Skin epidermis (tissue), 12 donors: Measurements from ENCODE around the gene PTGS1.
"Not testable (repeated sequence)": the region's sequence is repeated elsewhere in the genome, so short reads cannot be mapped to it uniquely, and the experiment has no call there.

ENCODE experiments used
- H3K27ac ChIP-seq, 21 experiments: fragments of 200-600 bp; sonication (generic) in 11 of 21; one replicate each; pipeline ENCODE4 v1.5.0; 2020; ENCODE audit warnings: mild to moderate bottlenecking in 3 of 21, inconsistent platforms in 2 of 21, moderate library complexity in 2 of 21
- H3K4me3 ChIP-seq, 7 experiments: fragments of 200-600 bp; sonication (generic) in 2 of 7; one replicate each; pipeline ENCODE4 v1.5.0; 2020; ENCODE audit warnings: inconsistent platforms in 2 of 7, mild to moderate bottlenecking in 2 of 7, moderate library complexity in 1 of 7

The PTGS1 gene

GRCh38 chr9:122346478-122347347, 24.1 kb upstream of the PTGS1 start:
- Histone ChIP-seq H3K4me3 (peak overlapping the region; percentile 33 to 54 (median 45)), H3K27ac (peak overlapping the region in 16 of 21 experiments; percentile 18 to 82 (median 58))

DNA sequence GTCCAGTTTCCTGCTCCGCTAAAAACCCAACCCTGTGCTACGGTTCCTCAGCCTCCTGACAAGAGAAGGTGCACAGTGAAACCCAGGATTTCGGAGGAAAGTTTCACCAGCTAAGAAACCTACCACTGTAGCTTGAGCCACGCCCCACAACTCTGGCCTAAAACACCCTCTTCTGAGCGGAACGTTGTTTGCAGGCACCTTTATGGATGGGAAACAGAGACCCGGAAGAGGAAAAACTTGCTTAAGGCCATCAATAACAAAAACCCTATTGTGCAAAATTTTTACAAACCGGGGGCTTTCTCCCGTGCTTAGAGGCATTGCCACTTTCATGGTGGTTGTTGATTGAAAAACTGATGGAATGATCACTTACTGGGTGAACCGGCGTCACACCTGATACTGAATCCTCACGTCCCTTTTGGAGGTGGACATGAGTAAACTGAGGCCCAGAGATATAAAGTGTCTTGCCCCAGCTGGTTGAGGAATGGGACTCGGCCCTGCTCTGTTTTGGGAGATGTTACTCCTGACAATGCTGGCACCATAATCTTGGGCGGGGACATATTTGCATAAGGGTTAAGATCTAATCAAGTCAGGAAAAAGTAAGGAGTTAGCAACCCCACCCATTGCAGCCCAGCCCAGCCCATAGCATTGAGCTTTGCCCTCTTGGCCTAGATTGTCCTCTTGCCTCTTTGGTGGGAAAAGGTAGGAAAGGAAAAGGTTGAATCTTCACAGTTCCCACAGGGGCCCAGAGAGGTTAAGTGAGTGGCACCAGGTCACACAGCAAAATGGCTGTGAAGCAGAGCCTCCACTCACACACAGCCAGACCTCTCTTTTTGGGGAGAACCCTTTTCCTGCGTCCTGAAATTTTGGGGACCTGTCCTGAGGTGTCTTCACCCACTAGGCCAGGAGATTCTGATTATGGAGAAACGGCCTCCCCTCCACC, 23.2 kb upstream of the PTGS1 start:
- Histone ChIP-seq H3K4me3 (peak overlapping the region; percentile 33 to 54 (median 45)), H3K27ac (peak overlapping the region in 16 of 21 experiments; percentile 18 to 82 (median 58))

- Histone ChIP-seq H3K27ac (peak overlapping the region in 2 of 21 experiments; percentile 41), H3K4me3 (no peak overlapping the region)
These were observed 22.5 kb upstream of the PTGS1 start for GRCh38 chr9:122348288-122348777.

DNA sequence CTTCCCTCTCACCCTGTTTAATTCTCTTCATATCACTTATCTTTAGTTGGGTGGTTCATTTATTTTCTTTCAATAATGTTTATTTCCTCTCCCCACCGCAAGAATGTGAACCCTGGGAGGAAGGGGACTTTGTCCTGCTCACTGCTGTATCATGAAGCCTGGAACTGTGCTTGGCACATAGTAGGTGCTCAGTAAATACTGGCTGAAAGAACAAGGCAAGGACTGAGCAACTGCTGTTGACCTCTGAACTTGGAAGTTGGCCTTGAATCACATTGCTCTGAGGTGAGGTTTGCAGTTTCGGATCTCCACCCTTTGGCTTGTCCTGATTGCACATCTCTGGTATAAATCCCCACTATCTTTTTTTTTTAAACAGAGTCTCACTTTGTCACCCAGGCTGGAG, 22.0 kb upstream of the PTGS1 start:
- peak overlapping the region in 1 of 21 experiments; percentile 41 for H3K27ac ChIP-seq
- no peak overlapping the region for H3K4me3 ChIP-seq

GRCh38 chr9:122349201-122349600, 21.6 kb upstream of the PTGS1 start:
- Histone ChIP-seq H3K27ac (no peak overlapping the region), H3K4me3 (no peak overlapping the region)

- H3K27ac ChIP-seq: no peak overlapping the region
- H3K4me3 ChIP-seq: no peak overlapping the region
These were observed 20.1 kb upstream of the PTGS1 start for GRCh38 chr9:122350577-122351355.

DNA sequence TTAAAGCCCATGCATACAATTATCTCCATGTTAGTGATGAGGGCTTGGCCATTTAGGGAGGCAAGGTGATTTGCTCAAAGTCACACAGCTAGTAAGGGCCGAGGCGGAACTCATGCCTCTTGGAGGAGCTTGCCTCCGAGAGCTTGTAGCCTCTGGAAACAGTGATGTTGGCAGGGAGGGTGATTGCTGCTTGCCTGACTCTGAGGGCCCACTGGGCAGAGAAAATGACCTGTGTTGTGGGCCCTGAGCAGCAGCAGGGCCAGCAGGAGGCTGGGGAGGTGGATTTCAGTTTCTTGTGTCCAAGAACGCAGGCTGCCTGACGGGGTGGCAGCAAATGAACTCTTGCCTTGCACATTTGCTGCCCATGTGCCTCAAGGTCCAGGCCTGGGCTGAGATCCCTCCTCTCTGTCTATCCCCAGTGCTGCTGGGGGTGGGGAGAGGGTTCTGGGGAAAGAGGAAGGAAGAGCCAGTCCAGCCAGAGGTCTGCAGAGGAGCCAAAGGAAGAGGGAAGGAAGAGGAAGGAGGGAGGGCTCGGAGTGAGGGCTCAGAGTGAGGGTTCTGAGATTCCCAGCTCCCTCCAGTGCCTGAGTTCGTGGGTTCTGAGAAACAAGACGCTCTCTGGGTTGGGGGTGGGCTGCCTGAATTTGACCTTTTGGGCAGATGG, 16.2 kb upstream of the PTGS1 start:
- H3K27ac ChIP-seq: peak overlapping the region in 3 of 21 experiments; percentile 2 to 23 (median 21)
- no peak overlapping the region for H3K4me3 ChIP-seq

GRCh38 chr9:122355336-122355875, 15.4 kb upstream of the PTGS1 start:
- Histone ChIP-seq H3K4me3 (no peak overlapping the region), H3K27ac (peak overlapping the region in 1 of 21 experiments; percentile 2)

DNA sequence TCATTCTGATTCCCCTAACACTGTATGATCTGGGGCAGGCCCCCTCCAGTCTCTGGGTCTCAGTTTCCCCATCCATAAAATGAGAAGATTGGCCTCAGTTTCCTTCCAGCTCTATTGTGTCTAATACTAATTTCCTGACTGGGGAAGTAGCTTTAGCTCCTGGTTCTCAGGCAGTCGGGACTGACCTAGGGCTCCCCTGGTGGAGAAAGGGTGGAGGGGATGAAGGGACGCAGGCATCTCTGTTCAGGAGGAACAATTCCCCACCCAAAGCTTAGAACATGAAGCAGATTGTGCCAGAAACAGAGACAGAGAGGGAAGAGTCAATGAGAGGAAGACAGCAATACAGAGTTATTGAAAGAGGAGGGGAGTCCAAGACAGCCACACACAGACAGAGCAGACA, 14.2 kb upstream of the PTGS1 start:
- H3K4me3 ChIP-seq: no peak overlapping the region
- H3K27ac ChIP-seq: no peak overlapping the region

DNA sequence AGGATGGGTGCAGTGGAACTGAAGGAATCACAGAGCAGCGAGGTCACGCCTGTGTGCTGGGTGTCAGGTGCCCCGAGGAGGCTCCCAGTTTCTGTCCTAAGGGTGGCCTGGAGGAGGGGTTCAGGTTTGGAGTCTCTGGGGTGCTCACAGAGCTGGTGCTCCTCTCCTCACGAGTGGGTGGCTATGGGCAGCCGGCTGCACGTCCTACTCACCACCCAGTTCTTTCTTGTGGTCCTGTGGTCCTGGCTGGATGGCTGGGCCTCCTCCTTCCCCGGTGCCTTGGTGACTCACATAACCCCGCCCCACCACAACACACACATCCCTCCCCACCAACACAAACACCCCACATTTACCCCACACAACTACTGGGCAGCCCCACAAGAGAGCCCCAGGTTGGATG, 9.9 kb upstream of the PTGS1 start:
- no peak overlapping the region for H3K4me3 ChIP-seq
- no peak overlapping the region for H3K27ac ChIP-seq

DNA sequence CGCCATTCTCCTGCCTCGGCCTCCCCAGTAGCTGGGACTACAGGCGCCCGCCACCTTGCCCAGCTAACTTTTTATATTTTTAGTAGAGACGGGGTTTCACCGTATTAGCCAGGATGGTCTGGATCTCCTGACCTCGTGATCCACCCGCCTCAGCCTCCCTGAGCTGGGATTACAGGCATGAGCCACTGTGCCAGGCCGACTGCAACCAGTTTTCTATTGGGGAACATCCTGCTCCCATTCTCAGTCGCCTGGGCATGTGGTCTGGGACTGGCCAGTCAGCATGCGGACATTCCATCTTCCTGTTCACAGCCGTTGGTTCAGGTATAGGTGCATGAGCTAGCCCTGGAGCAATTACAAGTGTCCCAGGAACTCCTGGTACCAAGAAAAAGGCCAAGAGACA, 7.7 kb upstream of the PTGS1 start:
- H3K27ac ChIP-seq, H3K4me3 ChIP-seq: not testable (repeated sequence)

- no peak overlapping the region for H3K4me3 ChIP-seq
- peak overlapping the region in 11 of 21 experiments; percentile 6 to 72 (median 36) for H3K27ac ChIP-seq
These were observed 6.6 kb upstream of the PTGS1 start for GRCh38 chr9:122364117-122364782.

GRCh38 chr9:122364783-122365150, 6.1 kb upstream of the PTGS1 start:
- peak overlapping the region in 13 of 21 experiments; percentile 6 to 72 (median 31) for H3K27ac ChIP-seq

DNA sequence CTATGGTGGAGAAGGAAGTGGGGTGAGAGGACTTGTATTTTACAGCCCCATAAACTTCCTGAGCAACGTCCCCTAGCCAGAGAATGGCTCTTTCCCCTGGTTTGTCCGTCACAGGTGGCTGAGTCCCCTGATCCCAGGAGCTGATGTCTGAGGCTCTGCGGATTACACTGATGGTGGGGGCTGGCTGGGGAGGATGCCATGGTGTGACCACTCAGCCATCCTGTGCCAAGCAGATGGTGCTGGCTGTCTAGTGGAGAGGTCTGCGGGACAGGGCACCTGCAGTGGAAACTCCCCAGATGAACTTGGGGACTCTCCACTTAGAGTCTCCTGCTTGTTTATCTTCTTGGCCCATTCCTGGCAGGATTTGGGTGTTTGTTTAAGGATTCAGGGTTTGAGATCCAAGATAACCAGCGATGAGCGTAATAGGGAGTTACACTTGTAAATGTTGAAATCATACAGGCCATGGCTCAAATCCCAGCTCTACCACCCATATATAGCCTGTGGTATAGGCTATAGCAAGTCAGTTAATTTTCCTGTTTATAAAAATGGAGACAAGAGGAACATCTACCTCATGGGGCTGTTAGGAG, 4.7 kb upstream of the PTGS1 start:
- peak overlapping the region in 2 of 21 experiments; percentile 22 to 42 for H3K27ac ChIP-seq
- H3K4me3 ChIP-seq: no peak overlapping the region

More at GRCh38 chr9:122364783-122365150, 6.1 kb upstream of the PTGS1 start:
- H3K4me3 ChIP-seq: no peak overlapping the region

- Histone ChIP-seq H3K4me3 (no peak overlapping the region), H3K27ac (peak overlapping the region in 7 of 21 experiments; percentile 5 to 76 (median 33))
These were observed 3.8 kb upstream of the PTGS1 start for GRCh38 chr9:122367065-122367464.

- peak overlapping the region in 17 of 21 experiments; percentile 2 to 85 (median 51) for H3K27ac ChIP-seq
- no peak overlapping the region for H3K4me3 ChIP-seq
These were observed 2.9 kb upstream of the PTGS1 start for GRCh38 chr9:122367774-122368460.

DNA sequence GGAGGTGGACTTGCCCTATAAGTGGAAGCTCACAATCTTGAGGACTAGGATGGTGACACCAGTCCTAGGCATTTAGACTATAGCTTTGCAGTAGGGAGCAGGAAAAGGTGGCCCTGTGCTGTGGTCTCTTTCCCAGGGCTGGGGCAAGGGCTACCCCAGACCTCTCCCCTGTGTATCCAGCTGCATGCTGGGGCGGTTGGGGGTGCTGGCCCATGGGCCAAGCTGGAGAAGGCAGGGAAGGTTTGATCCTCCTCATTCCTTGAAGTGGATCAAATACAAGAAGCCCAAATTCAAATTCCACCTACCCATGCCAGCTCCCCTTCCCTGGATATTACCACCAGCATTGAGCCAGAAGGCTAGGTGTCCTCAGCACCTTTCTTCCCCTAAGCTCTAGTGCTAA, 2.2 kb upstream of the PTGS1 start:
- peak overlapping the region in 16 of 21 experiments; percentile 2 to 85 (median 57) for H3K27ac ChIP-seq
- no peak overlapping the region for H3K4me3 ChIP-seq
